ENCODE results near the gene HPS4. TPM values are rescaled to one million over a fixed set of nuclear protein-coding genes. Genes with fewer than 3 reads are reported as not detected.
A peak's percentile ranks its signal among the peaks of the same experiment; 100 is the strongest.

The HPS4 gene
- polyA plus RNA-seq, 1 experiment, result 22.5 TPM

DNA sequence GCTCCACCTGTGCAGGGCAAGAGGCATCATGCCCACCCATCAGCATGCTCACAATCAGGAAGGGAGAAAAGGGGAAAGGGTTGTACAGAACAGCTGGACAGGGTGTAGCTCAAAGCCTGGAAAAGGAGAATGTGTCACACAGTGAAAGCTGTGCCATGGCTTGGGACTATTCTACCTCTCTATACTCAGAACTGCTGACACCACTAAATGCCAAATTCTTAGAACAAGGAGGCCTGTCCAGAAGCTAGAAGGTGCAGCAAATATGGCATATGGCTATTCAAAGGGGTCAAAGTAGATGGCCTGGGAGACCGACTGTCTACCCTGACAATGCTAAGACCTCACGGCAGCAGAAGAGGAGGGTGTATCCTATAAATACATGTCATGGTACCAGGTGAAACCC is 12.8 kb downstream of the HPS4 start:
- POLR2A ChIA-PET, result interaction anchor here (1.0 kb wide), 1 partner anchor 195 kb away, joined by 3 read pairs; no protein-coding TSS in a partner anchor

DNA sequence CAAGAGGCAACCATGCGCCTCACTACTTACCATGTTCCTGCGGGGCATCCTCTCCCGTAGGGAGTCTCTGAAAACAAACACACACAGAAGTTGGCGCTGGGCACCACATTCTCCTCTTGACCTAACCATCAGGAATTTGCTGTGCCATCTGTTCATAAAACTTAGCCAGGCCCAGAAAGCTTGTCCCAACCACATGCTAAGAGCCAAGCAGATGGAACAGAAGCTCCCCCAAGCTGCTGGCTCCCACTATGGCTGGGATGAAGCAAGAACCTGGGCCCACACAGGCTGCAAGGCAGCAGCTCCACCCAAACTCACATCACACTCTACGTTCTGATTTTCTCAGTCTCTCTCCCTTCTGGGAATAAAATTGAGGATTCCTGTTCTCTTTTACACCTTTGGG is 17.4 kb downstream of the HPS4 start:
- Histone ChIP-seq H3K27me3 (ENCODE audit: control insufficient read depth, insufficient read depth, low read length) (no peaks in the 10 kb centered on the region), H3K36me3 (ENCODE audit: control insufficient read depth, insufficient read depth, low read length) (peaks cover 20% of the 10 kb centered on the region), H3K4me3 (ENCODE audit: low read depth, low read length) (no peak overlapping the region)
- TF ChIP-seq, protein P1, sequence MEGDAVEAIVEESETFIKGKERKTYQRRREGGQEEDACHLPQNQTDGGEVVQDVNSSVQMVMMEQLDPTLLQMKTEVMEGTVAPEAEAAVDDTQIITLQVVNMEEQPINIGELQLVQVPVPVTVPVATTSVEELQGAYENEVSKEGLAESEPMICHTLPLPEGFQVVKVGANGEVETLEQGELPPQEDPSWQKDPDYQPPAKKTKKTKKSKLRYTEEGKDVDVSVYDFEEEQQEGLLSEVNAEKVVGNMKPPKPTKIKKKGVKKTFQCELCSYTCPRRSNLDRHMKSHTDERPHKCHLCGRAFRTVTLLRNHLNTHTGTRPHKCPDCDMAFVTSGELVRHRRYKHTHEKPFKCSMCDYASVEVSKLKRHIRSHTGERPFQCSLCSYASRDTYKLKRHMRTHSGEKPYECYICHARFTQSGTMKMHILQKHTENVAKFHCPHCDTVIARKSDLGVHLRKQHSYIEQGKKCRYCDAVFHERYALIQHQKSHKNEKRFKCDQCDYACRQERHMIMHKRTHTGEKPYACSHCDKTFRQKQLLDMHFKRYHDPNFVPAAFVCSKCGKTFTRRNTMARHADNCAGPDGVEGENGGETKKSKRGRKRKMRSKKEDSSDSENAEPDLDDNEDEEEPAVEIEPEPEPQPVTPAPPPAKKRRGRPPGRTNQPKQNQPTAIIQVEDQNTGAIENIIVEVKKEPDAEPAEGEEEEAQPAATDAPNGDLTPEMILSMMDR (IDR thresholded peaks at IDR 0.05; ENCODE audit: insufficient read depth, low read depth, low read length), result no peak
- DNase-seq (ENCODE audit: low read depth), result no peak
- POLR2A ChIA-PET, result no interaction called here
- CTCF ChIA-PET, result interaction anchor here (0.9 to 9.2 kb wide), 5 partner anchors 15 to 199 kb away, joined by 3 to 103 read pairs (median 4); no protein-coding TSS in a partner anchor

More for the DNA sequence above, 12.8 kb downstream of the HPS4 start:
- no peaks in the 10 kb centered on the region for H3K27me3 ChIP-seq (ENCODE audit: control insufficient read depth, insufficient read depth, low read length)
- no peak overlapping the region for H3K4me3 ChIP-seq (ENCODE audit: low read depth, low read length)
- peaks cover 13% of the 10 kb centered on the region for H3K36me3 ChIP-seq (ENCODE audit: control insufficient read depth, insufficient read depth, low read length)
- CTCF ChIA-PET, result interaction anchor here (3.6 kb wide), 1 partner anchor 9 kb away, joined by 15 read pairs; no protein-coding TSS in a partner anchor
- TF ChIP-seq, protein P1 (IDR thresholded peaks at IDR 0.05; ENCODE audit: insufficient read depth, low read depth, low read length), result no peak
- no peak for DNase-seq (ENCODE audit: low read depth)

DNA sequence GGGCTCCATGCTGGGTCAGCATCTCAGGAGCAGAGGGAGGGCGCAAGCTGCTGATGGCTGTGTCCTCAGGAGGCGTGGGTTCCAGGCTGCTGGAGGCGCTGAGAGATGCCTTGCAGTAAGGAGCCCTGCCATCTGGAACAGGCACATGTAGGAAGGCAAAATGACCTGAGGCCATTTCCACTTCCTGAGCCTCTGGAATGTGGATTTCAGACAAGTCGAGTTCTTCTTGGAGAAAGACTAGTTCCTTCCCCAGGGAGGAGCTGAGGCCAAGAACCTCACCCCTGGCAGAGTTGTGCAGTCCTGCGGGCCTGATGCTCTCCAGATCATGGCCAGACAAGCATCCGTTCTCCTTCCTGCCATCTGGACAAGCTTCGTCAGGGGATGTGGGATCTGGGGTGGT is 19.3 kb downstream of the HPS4 start:
- TF ChIP-seq, protein P1 (IDR thresholded peaks at IDR 0.05; ENCODE audit: insufficient read depth, low read depth, low read length), result no peak
- DNase-seq (ENCODE audit: low read depth), result peak; percentile 21
- Histone ChIP-seq H3K4me3 (ENCODE audit: low read depth, low read length) (no peak overlapping the region), H3K27me3 (ENCODE audit: control insufficient read depth, insufficient read depth, low read length) (no peaks in the 10 kb centered on the region), H3K36me3 (ENCODE audit: control insufficient read depth, insufficient read depth, low read length) (peaks cover 12% of the 10 kb centered on the region)
- POLR2A ChIA-PET, result interaction anchor here (0.5 kb wide), 1 partner anchor 15 kb away, joined by 3 read pairs; no protein-coding TSS in a partner anchor
- CTCF ChIA-PET, result interaction anchor here (0.7 to 9.2 kb wide), 4 partner anchors 16 to 98 kb away, joined by 3 to 103 read pairs (median 52); no protein-coding TSS in a partner anchor

DNA sequence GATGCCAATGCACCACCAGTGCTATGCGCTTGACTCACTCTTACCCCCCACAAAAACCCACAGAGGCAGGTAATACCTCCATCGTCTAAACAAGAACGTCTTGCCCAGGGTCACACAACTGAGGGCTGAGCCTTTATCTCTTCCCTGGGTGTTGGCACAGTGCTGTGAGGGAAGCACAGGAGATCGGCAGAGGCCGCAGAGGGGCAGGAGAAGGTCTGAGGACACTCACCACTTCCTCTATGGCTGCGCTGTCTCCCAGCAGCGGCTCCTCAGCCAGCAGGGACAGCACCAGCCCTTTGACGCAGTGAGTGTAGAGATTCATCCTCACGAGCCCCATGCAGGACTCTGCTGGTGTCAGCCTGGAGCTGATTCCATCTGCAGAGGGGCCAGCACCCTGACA is 19.9 kb downstream of the HPS4 start:
- Histone ChIP-seq H3K27me3 (ENCODE audit: control insufficient read depth, insufficient read depth, low read length) (no peaks in the 10 kb centered on the region), H3K4me3 (ENCODE audit: low read depth, low read length) (no peak overlapping the region), H3K36me3 (ENCODE audit: control insufficient read depth, insufficient read depth, low read length) (peaks cover 12% of the 10 kb centered on the region)
- no peak for DNase-seq (ENCODE audit: low read depth)
- ChIA-PET CTCF (interaction anchor here (0.7 to 9.2 kb wide), 9 partner anchors 7 to 202 kb away, joined by 3 to 103 read pairs (median 7); no protein-coding TSS in a partner anchor), POLR2A (no interaction called here)
- TF ChIP-seq, protein P1 (IDR thresholded peaks at IDR 0.05; ENCODE audit: insufficient read depth, low read depth, low read length), result no peak

DNA sequence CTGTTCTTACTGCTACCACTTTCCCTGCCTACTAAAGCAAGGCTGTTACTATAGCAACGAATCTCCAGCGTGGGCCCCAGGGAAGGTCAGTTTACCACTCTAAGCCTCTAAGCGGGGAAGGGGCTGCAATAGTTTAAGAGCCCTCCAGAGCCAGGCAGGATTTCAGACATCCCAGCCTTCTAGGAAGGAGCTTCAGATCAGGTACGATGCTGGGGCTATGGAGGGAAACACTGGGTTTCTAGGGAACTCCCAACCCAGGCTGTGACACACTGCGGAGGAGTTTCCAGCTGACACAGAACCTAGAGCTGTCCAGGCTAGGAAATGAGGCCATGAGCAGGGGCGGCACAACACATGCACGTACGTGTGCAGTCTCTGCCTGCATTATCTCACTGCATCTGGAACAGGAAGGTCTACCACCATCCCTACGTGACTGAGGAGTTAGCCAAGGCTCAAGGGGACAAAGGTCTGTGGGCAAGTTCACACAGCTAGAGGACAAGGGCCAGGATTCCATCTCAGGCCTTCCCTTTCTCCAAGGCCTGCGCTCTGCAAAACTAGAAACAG is 20.4 kb downstream of the HPS4 start:
- DNase-seq (ENCODE audit: low read depth), result no peak
- Histone ChIP-seq H3K27me3 (ENCODE audit: control insufficient read depth, insufficient read depth, low read length) (no peaks in the 10 kb centered on the region), H3K4me3 (ENCODE audit: low read depth, low read length) (no peak overlapping the region), H3K36me3 (ENCODE audit: control insufficient read depth, insufficient read depth, low read length) (peaks cover 8% of the 10 kb centered on the region)
- ChIA-PET POLR2A (no interaction called here), CTCF (interaction anchor here (0.9 to 9.2 kb wide), 11 partner anchors 8 to 202 kb away, joined by 3 to 103 read pairs (median 15); no protein-coding TSS in a partner anchor)
- TF ChIP-seq, protein P1 (IDR thresholded peaks at IDR 0.05; ENCODE audit: insufficient read depth, low read depth, low read length), result no peak
